HepG2 (cell line): ENCODE results near the gene FUOM. TPM values are rescaled to one million over a fixed set of nuclear protein-coding genes. Genes with fewer than 3 reads are reported as not detected.

ENCODE experiments used
- ATF7-NPFF ChIP-seq: sonication (generic); formaldehyde crosslinking; IDR thresholded peaks from 2 replicates; pipeline ENCODE4 v1.8.1; 2023; ENCODE audit warnings: mild to moderate bottlenecking, low read depth, missing genetic modification reagents, moderate library complexity
- FOXA1 ChIP-seq, 2 experiments: fragments of 450-650 bp in 1 of 2; sonication (generic) in 1 of 2; formaldehyde crosslinking in 1 of 2; IDR thresholded peaks; 2 replicates each; pipeline versions ENCODE4 v1.4.0 to v1.6.1; 2016 to 2020; ENCODE audit warnings: missing genetic modification reagents in 1 of 2
- KDM4B ChIP-seq: sonication (generic); formaldehyde crosslinking; IDR thresholded peaks from 2 replicates; pipeline ENCODE4 v1.4.0; 2020; ENCODE audit warnings: missing genetic modification reagents
- NCOA2 ChIP-seq: sonication (generic); formaldehyde crosslinking; IDR thresholded peaks from 2 replicates; pipeline ENCODE4 v1.8.0; 2022; ENCODE audit warnings: inconsistent platforms
- PAWR ChIP-seq: sonication (generic); formaldehyde crosslinking; IDR thresholded peaks from 2 replicates; pipeline ENCODE4 v1.4.0; 2020; ENCODE audit warnings: missing genetic modification reagents, mild to moderate bottlenecking, borderline replicate concordance
- SIX4 ChIP-seq: sonication (generic); formaldehyde crosslinking; IDR thresholded peaks from 2 replicates; pipeline ENCODE4 v1.4.0; 2020; ENCODE audit warnings: missing genetic modification reagents
- SRSF9 ChIP-seq: fragments of 200-400 bp; formaldehyde crosslinking; IDR thresholded peaks from 2 replicates; pipeline ENCODE4 v1.6.1; 2018; ENCODE audit warnings: borderline replicate concordance, mild to moderate bottlenecking, low read depth, low read length; ENCODE audit not compliant: insufficient read depth, poor library complexity, severe bottlenecking
- TMF1 ChIP-seq: sonication (generic); formaldehyde crosslinking; IDR thresholded peaks from 2 replicates; pipeline ENCODE4 v1.8.1; 2022; ENCODE audit warnings: low read depth, missing genetic modification reagents
- ZKSCAN8 ChIP-seq: IDR thresholded peaks from 2 replicates; pipeline ENCODE4 v1.6.1; 2016; ENCODE audit warnings: borderline replicate concordance, missing genetic modification reagents, missing compliant biosample characterization
- ZNF138 ChIP-seq: sonication (generic); formaldehyde crosslinking; IDR thresholded peaks from 2 replicates; pipeline ENCODE4 v1.5.0; 2020; ENCODE audit warnings: mild to moderate bottlenecking, low read depth, missing genetic modification reagents
- ZNF510 ChIP-seq: sonication (generic); formaldehyde crosslinking; IDR thresholded peaks from 2 replicates; pipeline ENCODE4 v1.4.0; 2020; ENCODE audit warnings: low read depth, mild to moderate bottlenecking, missing genetic modification reagents
- ZNF558 ChIP-seq: sonication (generic); formaldehyde crosslinking; IDR thresholded peaks from 2 replicates; pipeline ENCODE4 v1.9.0; 2022; ENCODE audit warnings: mild to moderate bottlenecking, missing genetic modification reagents, borderline replicate concordance
- ZNF678 ChIP-seq: sonication (generic); formaldehyde crosslinking; IDR thresholded peaks from 2 replicates; pipeline ENCODE4 v1.4.0; 2020; ENCODE audit warnings: mild to moderate bottlenecking, missing genetic modification reagents
- ZSCAN12 ChIP-seq: sonication (generic); formaldehyde crosslinking; IDR thresholded peaks from 2 replicates; pipeline ENCODE4 v1.9.0; 2021; ENCODE audit warnings: mild to moderate bottlenecking, missing genetic modification reagents
- polyA plus RNA-seq, 8 experiments: library from polyadenylated mRNA; depleted of rRNA in 3 of 8; stranded (reverse) in 7 of 8; unstranded in 1 of 8; fragments of >200 nt; fragmentation: Illumina TruSeq in 4 of 8; extraction: Trizol in 4 of 8; gene quantifications; 2 replicates each; pipeline versions ENCODE4 v1.2.1 to v1.2.3, GENCODE V29; 2011 to 2016; ENCODE audit warnings: low read depth in 4 of 8, missing spikeins in 1 of 8, mixed read lengths in 1 of 8; ENCODE audit not compliant: insufficient read depth in 1 of 8
- total RNA-seq, 5 experiments: library from RNA; depleted of rRNA; stranded (reverse); fragments of >200 nt; fragmentation: Illumina TruSeq; extraction: Trizol; gene quantifications; 2 replicates each; pipeline ENCODE4 v1.2.3, GENCODE V29; 2016; ENCODE audit warnings: low read depth in 1 of 5
- TF ChIP-seq, protein P1 (sequence below): IDR thresholded peaks from 2 replicates; pipeline ENCODE4 v1.6.1; 2016; ENCODE audit warnings: control low read depth
- TF ChIP-seq, protein P2 (sequence below), 2 experiments: fragments of 450-650 bp in 1 of 2; sonication (generic) in 1 of 2; formaldehyde crosslinking in 1 of 2; IDR thresholded peaks; 2 replicates each; pipeline versions ENCODE4 v1.6.1 to v1.8.0; 2016 to 2022; ENCODE audit warnings: antibody characterized with exemption in 1 of 2, mild to moderate bottlenecking in 1 of 2, missing genetic modification reagents in 1 of 2
- TF ChIP-seq, protein P3 (sequence below): sonication (generic); formaldehyde crosslinking; IDR thresholded peaks from 2 replicates; pipeline ENCODE4 v1.4.0; 2020; ENCODE audit warnings: missing genetic modification reagents

The FUOM gene
- total and polyA plus RNA-seq, 2 of the 13 experiments (the other 11 are each of a cell fraction or from before 2014, with no cell fraction given): 27.5 to 60.4 TPM

DNA sequence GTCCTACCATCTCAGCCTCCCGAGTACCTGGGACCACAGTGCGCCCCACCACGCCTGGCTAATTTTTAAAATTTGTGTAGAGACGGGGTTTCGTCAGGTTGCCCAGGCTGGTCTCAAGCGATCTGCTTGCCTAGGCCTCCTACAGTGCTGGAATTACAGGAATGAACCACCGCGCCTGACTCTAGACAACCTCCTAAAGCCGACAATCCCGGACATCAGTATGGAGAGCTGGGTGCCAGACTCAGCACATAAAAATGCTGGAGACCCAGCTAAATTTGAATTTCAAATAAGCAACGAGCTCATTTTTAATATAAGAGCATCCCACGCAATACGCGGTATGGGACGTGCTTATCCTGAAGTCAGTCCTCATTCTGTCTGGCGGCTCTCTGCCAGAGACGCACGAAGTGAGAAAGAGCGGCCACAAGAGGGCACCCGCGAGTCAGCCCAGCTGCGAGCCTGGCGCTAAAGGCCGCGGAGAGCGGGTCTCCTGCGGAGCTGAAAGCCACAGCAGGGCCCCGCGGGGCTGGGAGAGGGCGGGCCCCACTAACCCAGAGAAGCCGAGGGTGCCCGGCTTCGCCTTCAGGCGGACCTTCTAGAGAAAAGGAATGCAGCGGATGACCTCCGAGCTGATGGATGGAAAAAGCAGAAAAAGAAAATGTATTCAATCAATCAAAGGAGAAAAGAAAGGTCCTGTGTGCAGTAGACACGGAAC is 28.2 kb downstream of the FUOM start (continued):
- TF ChIP-seq ZSCAN12 (CRISPR knock-in tag): no peak
- TF ChIP-seq ZNF138 (CRISPR knock-in tag): no peak
- TF ChIP-seq ZNF510 (CRISPR knock-in tag): no peak
- TF ChIP-seq ZNF678: no peak
- TF ChIP-seq SIX4 (CRISPR knock-in tag): no peak
- TF ChIP-seq ZKSCAN8: no peak
- TF ChIP-seq, protein P1, sequence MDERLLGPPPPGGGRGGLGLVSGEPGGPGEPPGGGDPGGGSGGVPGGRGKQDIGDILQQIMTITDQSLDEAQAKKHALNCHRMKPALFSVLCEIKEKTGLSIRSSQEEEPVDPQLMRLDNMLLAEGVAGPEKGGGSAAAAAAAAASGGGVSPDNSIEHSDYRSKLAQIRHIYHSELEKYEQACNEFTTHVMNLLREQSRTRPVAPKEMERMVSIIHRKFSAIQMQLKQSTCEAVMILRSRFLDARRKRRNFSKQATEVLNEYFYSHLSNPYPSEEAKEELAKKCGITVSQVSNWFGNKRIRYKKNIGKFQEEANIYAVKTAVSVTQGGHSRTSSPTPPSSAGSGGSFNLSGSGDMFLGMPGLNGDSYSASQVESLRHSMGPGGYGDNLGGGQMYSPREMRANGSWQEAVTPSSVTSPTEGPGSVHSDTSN (CRISPR knock-in tag): no peak
- TF ChIP-seq ATF7-NPFF (CRISPR knock-in tag): no peak
- TF ChIP-seq, protein P2, sequence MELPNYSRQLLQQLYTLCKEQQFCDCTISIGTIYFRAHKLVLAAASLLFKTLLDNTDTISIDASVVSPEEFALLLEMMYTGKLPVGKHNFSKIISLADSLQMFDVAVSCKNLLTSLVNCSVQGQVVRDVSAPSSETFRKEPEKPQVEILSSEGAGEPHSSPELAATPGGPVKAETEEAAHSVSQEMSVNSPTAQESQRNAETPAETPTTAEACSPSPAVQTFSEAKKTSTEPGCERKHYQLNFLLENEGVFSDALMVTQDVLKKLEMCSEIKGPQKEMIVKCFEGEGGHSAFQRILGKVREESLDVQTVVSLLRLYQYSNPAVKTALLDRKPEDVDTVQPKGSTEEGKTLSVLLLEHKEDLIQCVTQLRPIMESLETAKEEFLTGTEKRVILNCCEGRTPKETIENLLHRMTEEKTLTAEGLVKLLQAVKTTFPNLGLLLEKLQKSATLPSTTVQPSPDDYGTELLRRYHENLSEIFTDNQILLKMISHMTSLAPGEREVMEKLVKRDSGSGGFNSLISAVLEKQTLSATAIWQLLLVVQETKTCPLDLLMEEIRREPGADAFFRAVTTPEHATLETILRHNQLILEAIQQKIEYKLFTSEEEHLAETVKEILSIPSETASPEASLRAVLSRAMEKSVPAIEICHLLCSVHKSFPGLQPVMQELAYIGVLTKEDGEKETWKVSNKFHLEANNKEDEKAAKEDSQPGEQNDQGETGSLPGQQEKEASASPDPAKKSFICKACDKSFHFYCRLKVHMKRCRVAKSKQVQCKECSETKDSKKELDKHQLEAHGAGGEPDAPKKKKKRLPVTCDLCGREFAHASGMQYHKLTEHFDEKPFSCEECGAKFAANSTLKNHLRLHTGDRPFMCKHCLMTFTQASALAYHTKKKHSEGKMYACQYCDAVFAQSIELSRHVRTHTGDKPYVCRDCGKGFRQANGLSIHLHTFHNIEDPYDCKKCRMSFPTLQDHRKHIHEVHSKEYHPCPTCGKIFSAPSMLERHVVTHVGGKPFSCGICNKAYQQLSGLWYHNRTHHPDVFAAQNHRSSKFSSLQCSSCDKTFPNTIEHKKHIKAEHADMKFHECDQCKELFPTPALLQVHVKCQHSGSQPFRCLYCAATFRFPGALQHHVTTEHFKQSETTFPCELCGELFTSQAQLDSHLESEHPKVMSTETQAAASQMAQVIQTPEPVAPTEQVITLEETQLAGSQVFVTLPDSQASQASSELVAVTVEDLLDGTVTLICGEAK (IDR thresholded peaks at IDR 0.05): no peak
- TF ChIP-seq, protein P2 (CRISPR knock-in tag; IDR thresholded peaks at IDR 0.05): no peak
- no peak for TF ChIP-seq NCOA2 (CRISPR knock-in tag)
- TF ChIP-seq TMF1 (CRISPR knock-in tag): no peak
- no peak for TF ChIP-seq KDM4B (CRISPR knock-in tag)
- TF ChIP-seq, protein P3, sequence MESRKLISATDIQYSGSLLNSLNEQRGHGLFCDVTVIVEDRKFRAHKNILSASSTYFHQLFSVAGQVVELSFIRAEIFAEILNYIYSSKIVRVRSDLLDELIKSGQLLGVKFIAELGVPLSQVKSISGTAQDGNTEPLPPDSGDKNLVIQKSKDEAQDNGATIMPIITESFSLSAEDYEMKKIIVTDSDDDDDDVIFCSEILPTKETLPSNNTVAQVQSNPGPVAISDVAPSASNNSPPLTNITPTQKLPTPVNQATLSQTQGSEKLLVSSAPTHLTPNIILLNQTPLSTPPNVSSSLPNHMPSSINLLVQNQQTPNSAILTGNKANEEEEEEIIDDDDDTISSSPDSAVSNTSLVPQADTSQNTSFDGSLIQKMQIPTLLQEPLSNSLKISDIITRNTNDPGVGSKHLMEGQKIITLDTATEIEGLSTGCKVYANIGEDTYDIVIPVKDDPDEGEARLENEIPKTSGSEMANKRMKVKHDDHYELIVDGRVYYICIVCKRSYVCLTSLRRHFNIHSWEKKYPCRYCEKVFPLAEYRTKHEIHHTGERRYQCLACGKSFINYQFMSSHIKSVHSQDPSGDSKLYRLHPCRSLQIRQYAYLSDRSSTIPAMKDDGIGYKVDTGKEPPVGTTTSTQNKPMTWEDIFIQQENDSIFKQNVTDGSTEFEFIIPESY (CRISPR knock-in tag): 0 out of 2 replicates have a peak, but pooled peaks have one; percentile 9
- no peak for TF ChIP-seq PAWR (CRISPR knock-in tag)
- no peak for TF ChIP-seq SRSF9
- no peak for TF ChIP-seq FOXA1 (IDR thresholded peaks at IDR 0.05)
- TF ChIP-seq FOXA1 (CRISPR knock-in tag; IDR thresholded peaks at IDR 0.05): no peak
- no peak for TF ChIP-seq ZNF558
